ENCODE data around the gene SEC14L5.

The SEC14L5 gene

GRCh38 chr16:5027575-5028235 is 69.6 kb downstream of the SEC14L5 start:
- no peak overlapping the region for H2AFZ ChIP-seq (ENCODE audit: low read length)
- TF ChIP-seq EZH2 (IDR thresholded peaks at IDR 0.05; ENCODE audit: borderline replicate concordance, low read length) (no peak), CTCF (IDR thresholded peaks at IDR 0.05; ENCODE audit: low read length) (no peak)
- H3K9me3 ChIP-seq (ENCODE audit: low read length), result no peaks in the 10 kb centered on the region
- no peaks in the 10 kb centered on the region for H3F3A ChIP-seq (ENCODE audit: insufficient read depth, low read length)
- H3K4me3 ChIP-seq (ENCODE audit: low read depth, low read length, poor library complexity, severe bottlenecking), result no peak overlapping the region
- H4K20me1 ChIP-seq (ENCODE audit: insufficient read depth, low read length), result no peaks in the 10 kb centered on the region
- H3K36me3 ChIP-seq (ENCODE audit: insufficient read depth, low read length), result no peaks in the 10 kb centered on the region
- H3K9ac ChIP-seq (ENCODE audit: low read length), result no peak overlapping the region
- H3K4me2 ChIP-seq (ENCODE audit: low read length), result no peak overlapping the region
- peaks cover 3% of the 10 kb centered on the region for H3K4me1 ChIP-seq (ENCODE audit: insufficient read depth, low read length, severe bottlenecking)
- no peaks in the 10 kb centered on the region for H3K9me2 ChIP-seq (ENCODE audit: low read depth, low read length)
- H3K27ac ChIP-seq (ENCODE audit: low read depth, low read length, poor library complexity, severe bottlenecking), result no peak overlapping the region
- no peaks in the 10 kb centered on the region for H3K27me3 ChIP-seq (ENCODE audit: insufficient read depth, low read length)
- H3K79me2 ChIP-seq (ENCODE audit: insufficient read depth, low read length), result no peaks in the 10 kb centered on the region

- H3K79me2 ChIP-seq (ENCODE audit: insufficient read depth, low read length), result no peaks in the 10 kb centered on the region
- no peaks in the 10 kb centered on the region for H3K36me3 ChIP-seq (ENCODE audit: insufficient read depth, low read length)
- no peak overlapping the region for H3K4me3 ChIP-seq (ENCODE audit: low read depth, low read length, poor library complexity, severe bottlenecking)
- no peaks in the 10 kb centered on the region for H3F3A ChIP-seq (ENCODE audit: insufficient read depth, low read length)
- no peak overlapping the region for H3K9ac ChIP-seq (ENCODE audit: low read length)
- no peak overlapping the region for H3K27ac ChIP-seq (ENCODE audit: low read depth, low read length, poor library complexity, severe bottlenecking)
- no peak overlapping the region for H2AFZ ChIP-seq (ENCODE audit: low read length)
- no peaks in the 10 kb centered on the region for H4K20me1 ChIP-seq (ENCODE audit: insufficient read depth, low read length)
- TF ChIP-seq CTCF (IDR thresholded peaks at IDR 0.05; ENCODE audit: low read length) (no peak), EZH2 (IDR thresholded peaks at IDR 0.05; ENCODE audit: borderline replicate concordance, low read length) (no peak)
- H3K4me2 ChIP-seq (ENCODE audit: low read length), result no peak overlapping the region
- H3K4me1 ChIP-seq (ENCODE audit: insufficient read depth, low read length, severe bottlenecking), result peaks cover 9% of the 10 kb centered on the region
- no peaks in the 10 kb centered on the region for H3K9me3 ChIP-seq (ENCODE audit: low read length)
- no peaks in the 10 kb centered on the region for H3K27me3 ChIP-seq (ENCODE audit: insufficient read depth, low read length)
- no peaks in the 10 kb centered on the region for H3K9me2 ChIP-seq (ENCODE audit: low read depth, low read length)
Observed at GRCh38 chr16:5028950-5029475, 70.9 kb downstream of the SEC14L5 start.

- Histone ChIP-seq H3K9ac (ENCODE audit: low read length) (no peak overlapping the region), H3K9me2 (ENCODE audit: low read depth, low read length) (no peaks in the 10 kb centered on the region), H3K4me3 (ENCODE audit: low read depth, low read length, poor library complexity, severe bottlenecking) (no peak overlapping the region), H3F3A (ENCODE audit: insufficient read depth, low read length) (no peaks in the 10 kb centered on the region), H3K4me1 (ENCODE audit: insufficient read depth, low read length, severe bottlenecking) (peaks cover 17% of the 10 kb centered on the region), H4K20me1 (ENCODE audit: insufficient read depth, low read length) (no peaks in the 10 kb centered on the region), H3K27me3 (ENCODE audit: insufficient read depth, low read length) (no peaks in the 10 kb centered on the region), H3K9me3 (ENCODE audit: low read length) (no peaks in the 10 kb centered on the region), H3K4me2 (ENCODE audit: low read length) (no peak overlapping the region), H3K36me3 (ENCODE audit: insufficient read depth, low read length) (no peaks in the 10 kb centered on the region), H2AFZ (ENCODE audit: low read length) (no peak overlapping the region), H3K79me2 (ENCODE audit: insufficient read depth, low read length) (no peaks in the 10 kb centered on the region), H3K27ac (ENCODE audit: low read depth, low read length, poor library complexity, severe bottlenecking) (no peak overlapping the region)
- TF ChIP-seq CTCF (IDR thresholded peaks at IDR 0.05; ENCODE audit: low read length), result no peak
- no peak for TF ChIP-seq EZH2 (IDR thresholded peaks at IDR 0.05; ENCODE audit: borderline replicate concordance, low read length)
Observed at GRCh38 chr16:5030251-5030870, 72.2 kb downstream of the SEC14L5 start.
